Neural cell (in vitro differentiated cells): ENCODE data around the gene FLYWCH1. TPM values are rescaled to one million over a fixed set of nuclear protein-coding genes. Genes with fewer than 3 reads are reported as not detected.

Experiments
- H2AFZ ChIP-seq: fragments of 200-600, 300-800 bp; sonication (generic), shearing (Covaris generic); 2 replicates; pipeline ENCODE4 v1.6.0; 2014; ENCODE audit warnings: low read depth, mild to moderate bottlenecking, antibody characterized with exemption, low read length, moderate library complexity
- H3F3A ChIP-seq: fragments of 200-600 bp; shearing (Covaris generic); 2 replicates; pipeline ENCODE4 v1.6.1; 2016; ENCODE audit warnings: mild to moderate bottlenecking, moderate library complexity, mixed read lengths, antibody characterized with exemption, low read length; ENCODE audit not compliant: insufficient read depth, poor library complexity, severe bottlenecking
- H3K27ac ChIP-seq: fragments of 200-600, 300-800 bp; sonication (generic), shearing (Covaris generic); 2 replicates; pipeline ENCODE4 v1.5.1; 2014; ENCODE audit warnings: mild to moderate bottlenecking, low read length, moderate library complexity
- H3K27me3 ChIP-seq: fragments of 300-800, 200-600 bp; sonication (generic), shearing (Covaris generic); 2 replicates; pipeline ENCODE4 v1.6.0; 2014; ENCODE audit warnings: mild to moderate bottlenecking, low read depth, low read length, moderate library complexity; ENCODE audit not compliant: insufficient read depth
- H3K36me3 ChIP-seq: fragments of 300-800, 200-600 bp; sonication (generic), shearing (Covaris generic); 2 replicates; pipeline ENCODE4 v1.5.1; 2014; ENCODE audit warnings: mild to moderate bottlenecking, antibody characterized with exemption, low read length, moderate library complexity; ENCODE audit not compliant: insufficient read depth
- H3K4me2 ChIP-seq: fragments of 300-800, 200-600 bp; sonication (generic), shearing (Covaris generic); 2 replicates; pipeline ENCODE4 v1.6.0; 2014; ENCODE audit warnings: mild to moderate bottlenecking, low read length
- H3K4me3 ChIP-seq: fragments of 300-800, 200-600 bp; sonication (generic), shearing (Covaris generic); 2 replicates; pipeline ENCODE4 v1.5.1; 2014; ENCODE audit warnings: mild to moderate bottlenecking, low read length, moderate library complexity
- H3K79me2 ChIP-seq: fragments of 200-600 bp; shearing (Covaris generic); replicated peaks from 2 replicates; pipeline ENCODE4 v1.6.0; 2014; ENCODE audit warnings: mild to moderate bottlenecking, low read length, moderate library complexity; ENCODE audit not compliant: insufficient read depth
- H3K9ac ChIP-seq: fragments of 300-800, 200-600 bp; sonication (generic), shearing (Covaris generic); 2 replicates; pipeline ENCODE4 v1.6.1; 2016; ENCODE audit warnings: mild to moderate bottlenecking, low read length, mixed read lengths
- H3K9me2 ChIP-seq: fragments of 200-600 bp; shearing (Covaris generic); 2 replicates; pipeline ENCODE4 v1.6.1; 2016; ENCODE audit warnings: mild to moderate bottlenecking, low read length, mixed read lengths; ENCODE audit not compliant: insufficient read depth
- H3K9me3 ChIP-seq: fragments of 200-600, 300-800 bp; sonication (generic), shearing (Covaris generic); 2 replicates; pipeline ENCODE4 v1.6.1; 2016; ENCODE audit warnings: mild to moderate bottlenecking, mixed run types, low read length, moderate library complexity, mixed read lengths
- H4K20me1 ChIP-seq: fragments of 200-600 bp; shearing (Covaris generic); 2 replicates; pipeline ENCODE4 v1.6.1; 2016; ENCODE audit warnings: mild to moderate bottlenecking, mixed run types; ENCODE audit not compliant: insufficient read depth
- CTCF ChIP-seq: fragments of 450-650 bp; IDR thresholded peaks from 2 replicates; pipeline ENCODE4 v1.5.1; 2014; ENCODE audit warnings: antibody characterized with exemption, mild to moderate bottlenecking, moderate library complexity; ENCODE audit not compliant: poor library complexity, severe bottlenecking
- EP300 ChIP-seq: fragments of 450-650 bp; conservative IDR thresholded peaks from 2 replicates; pipeline ENCODE4 v1.6.1; 2014; ENCODE audit warnings: antibody characterized with exemption, mild to moderate bottlenecking, moderate library complexity; ENCODE audit not compliant: poor library complexity, severe bottlenecking
- EZH2 ChIP-seq: fragments of 200-600, 300-800 bp; shearing (Covaris generic), sonication (generic); IDR thresholded peaks from 2 replicates; pipeline ENCODE4 v1.6.1; 2014; ENCODE audit warnings: antibody characterized with exemption, low read length, borderline replicate concordance, mild to moderate bottlenecking; ENCODE audit not compliant: insufficient read depth, poor library complexity, severe bottlenecking
- MXI1 ChIP-seq: fragments of 450-650 bp; conservative IDR thresholded peaks from 2 replicates; pipeline ENCODE4 v1.6.1; 2014; ENCODE audit warnings: antibody characterized with exemption, mild to moderate bottlenecking; ENCODE audit not compliant: poor library complexity, severe bottlenecking
- POLR2AphosphoS5 ChIP-seq: IDR thresholded peaks from 2 replicates; pipeline ENCODE4 v1.6.1; 2012
- RAD21 ChIP-seq: fragments of 450-650 bp; conservative IDR thresholded peaks from 2 replicates; pipeline ENCODE4 v1.6.1; 2014; ENCODE audit warnings: antibody characterized with exemption, mild to moderate bottlenecking, moderate library complexity
- REST ChIP-seq: IDR thresholded peaks from 2 replicates; pipeline ENCODE4 v1.6.1; 2012; ENCODE audit warnings: borderline replicate concordance
- SMC3 ChIP-seq: fragments of 450-650 bp; conservative IDR thresholded peaks from 2 replicates; pipeline ENCODE4 v1.6.1; 2014; ENCODE audit warnings: antibody characterized with exemption, mild to moderate bottlenecking, moderate library complexity; ENCODE audit not compliant: poor library complexity
- TAF1 ChIP-seq: IDR thresholded peaks from 2 replicates; pipeline ENCODE4 v1.6.1; 2012; ENCODE audit warnings: low read depth
- polyA plus RNA-seq: library from polyadenylated mRNA; depleted of rRNA; stranded (reverse); fragments of >200 nt; gene quantifications from 2 replicates; pipeline ENCODE4 v1.2.3, GENCODE V29; 2014

FLYWCH1 gene
- polyA plus RNA-seq, 1 donor from 2014 or later = 33.0 TPM

GRCh38 chr16:2968368-2968737 is 56.6 kb downstream of the FLYWCH1 start:
- no peaks in the 10 kb centered on the region for H3K36me3 ChIP-seq
- H3K9me3 ChIP-seq = no peaks in the 10 kb centered on the region
- H3K27ac ChIP-seq = no peak overlapping the region
- no peaks in the 10 kb centered on the region for H3K9me2 ChIP-seq
- peak overlapping the region; percentile 83 for H3K9ac ChIP-seq
- H2AFZ ChIP-seq = no peak overlapping the region
- no peak overlapping the region for H3K4me2 ChIP-seq
- H3F3A ChIP-seq = no peaks in the 10 kb centered on the region
- TF ChIP-seq EZH2 (no peak), EP300 (no peak), SMC3 (no peak), MXI1 (no peak)
- H3K27me3 ChIP-seq = peaks cover 49% of the 10 kb centered on the region
- peak overlapping the region; percentile 98 for H3K4me3 ChIP-seq
- no peaks in the 10 kb centered on the region for H3K79me2 ChIP-seq
- no peaks in the 10 kb centered on the region for H4K20me1 ChIP-seq

DNA sequence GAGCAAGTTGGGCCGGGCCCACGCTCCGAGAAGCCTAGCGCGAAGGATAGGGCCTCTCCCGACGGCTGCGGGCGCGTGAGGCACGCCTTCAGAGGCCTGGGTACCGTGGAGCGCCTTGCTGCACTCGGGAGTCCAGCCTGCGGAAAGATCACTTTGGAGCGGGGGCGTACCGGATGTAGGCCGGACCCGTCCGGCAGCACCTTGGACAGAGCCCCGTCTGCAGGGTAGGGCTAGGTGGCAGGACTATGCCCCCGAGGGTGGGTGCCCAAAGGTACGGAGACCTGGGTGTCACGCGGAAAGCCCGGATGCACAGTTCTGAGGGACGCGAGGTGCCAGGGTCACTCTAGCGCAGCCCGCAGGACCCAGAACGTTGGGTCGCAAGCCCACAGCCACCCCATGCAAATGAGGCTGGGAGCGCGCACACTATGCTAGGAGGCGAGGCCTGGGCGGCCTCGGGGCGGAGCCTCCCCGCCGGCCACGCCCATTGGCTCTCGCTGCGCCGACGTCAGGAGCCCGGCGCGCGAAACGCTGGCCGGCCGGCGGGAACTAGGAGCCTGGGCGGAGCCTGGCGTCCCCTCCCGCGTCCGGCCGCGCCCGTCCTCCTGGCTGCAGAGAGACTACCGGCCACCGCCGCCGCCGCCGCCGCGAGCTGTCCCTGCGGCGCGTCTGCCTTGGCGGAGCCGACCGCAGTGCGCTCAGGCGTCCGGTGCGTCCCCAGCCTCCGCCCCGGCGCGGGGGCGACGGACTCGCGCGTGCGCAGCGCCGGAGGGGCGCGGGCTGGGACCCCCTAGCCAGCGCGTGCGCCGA is 57.2 kb downstream of the FLYWCH1 start, which contains the start of gene PAQR4:
TSS of gene PAQR4 (plus strand) at position 611 of the 807 bp plus-strand sequence. CDS start 327 bp downstream, outside the sequence.
- Histone ChIP-seq H3F3A (no peaks in the 10 kb centered on the region), H3K4me2 (peak within 1 kb of the TSS; percentile 76), H3K4me3 (peak within 1 kb of the TSS; percentile 98), H3K9ac (peak within 1 kb of the TSS; percentile 83), H3K27ac (peak within 1 kb of the TSS; percentile 31), H3K9me2 (no peaks in the 10 kb centered on the region), H3K27me3 (peaks cover 43% of the 10 kb centered on the region), H3K9me3 (no peaks in the 10 kb centered on the region), H3K36me3 (no peaks in the 10 kb centered on the region), H2AFZ (no peak within 1 kb of the TSS), H4K20me1 (no peaks in the 10 kb centered on the region), H3K79me2 (no peaks in the 10 kb centered on the region)
- TF ChIP-seq EZH2 (no peak), POLR2AphosphoS5 (peak; percentile 63), SMC3 (no peak), MXI1 (peak; percentile 81), EP300 (peak; percentile 56), TAF1 (no peak), REST (no peak), RAD21 (no peak), CTCF (no peak)
